Measurements from ENCODE around the gene ATG10.

DNA sequence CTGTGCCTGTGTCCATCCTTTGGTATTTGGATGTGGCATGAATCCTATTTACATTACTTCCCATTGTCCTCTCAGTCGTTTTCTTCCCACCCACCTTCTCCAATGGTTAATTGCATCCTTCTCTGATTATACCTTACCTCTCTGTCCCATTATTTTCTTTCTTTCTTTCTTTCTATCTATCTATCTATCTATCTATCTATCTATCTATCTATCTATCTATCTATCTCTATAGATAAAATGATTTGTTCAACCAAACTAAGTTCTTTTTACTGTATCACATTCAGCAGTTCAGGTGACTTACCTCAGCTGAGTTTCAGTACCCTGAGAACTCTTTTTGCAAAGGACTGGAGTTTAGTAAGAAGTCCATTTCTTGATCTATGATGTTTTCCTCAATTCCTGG lies 225.7 kb downstream of the ATG10 start:
- TF ChIP-seq, protein P1, sequence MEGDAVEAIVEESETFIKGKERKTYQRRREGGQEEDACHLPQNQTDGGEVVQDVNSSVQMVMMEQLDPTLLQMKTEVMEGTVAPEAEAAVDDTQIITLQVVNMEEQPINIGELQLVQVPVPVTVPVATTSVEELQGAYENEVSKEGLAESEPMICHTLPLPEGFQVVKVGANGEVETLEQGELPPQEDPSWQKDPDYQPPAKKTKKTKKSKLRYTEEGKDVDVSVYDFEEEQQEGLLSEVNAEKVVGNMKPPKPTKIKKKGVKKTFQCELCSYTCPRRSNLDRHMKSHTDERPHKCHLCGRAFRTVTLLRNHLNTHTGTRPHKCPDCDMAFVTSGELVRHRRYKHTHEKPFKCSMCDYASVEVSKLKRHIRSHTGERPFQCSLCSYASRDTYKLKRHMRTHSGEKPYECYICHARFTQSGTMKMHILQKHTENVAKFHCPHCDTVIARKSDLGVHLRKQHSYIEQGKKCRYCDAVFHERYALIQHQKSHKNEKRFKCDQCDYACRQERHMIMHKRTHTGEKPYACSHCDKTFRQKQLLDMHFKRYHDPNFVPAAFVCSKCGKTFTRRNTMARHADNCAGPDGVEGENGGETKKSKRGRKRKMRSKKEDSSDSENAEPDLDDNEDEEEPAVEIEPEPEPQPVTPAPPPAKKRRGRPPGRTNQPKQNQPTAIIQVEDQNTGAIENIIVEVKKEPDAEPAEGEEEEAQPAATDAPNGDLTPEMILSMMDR (IDR thresholded peaks at IDR 0.05) = no peak
- no peak for TF ChIP-seq POLR2A (IDR thresholded peaks at IDR 0.05)

All from lower leg skin (tissue), 3 donors.